Measurements from ENCODE around the gene TMEM69. TPM values are rescaled to one million over a fixed set of nuclear protein-coding genes. Genes with fewer than 3 reads are reported as not detected.

TMEM69 gene
- total and polyA plus RNA-seq, 4 donors = 8.0 to 13.0 (median 12.0) TPM

DNA sequence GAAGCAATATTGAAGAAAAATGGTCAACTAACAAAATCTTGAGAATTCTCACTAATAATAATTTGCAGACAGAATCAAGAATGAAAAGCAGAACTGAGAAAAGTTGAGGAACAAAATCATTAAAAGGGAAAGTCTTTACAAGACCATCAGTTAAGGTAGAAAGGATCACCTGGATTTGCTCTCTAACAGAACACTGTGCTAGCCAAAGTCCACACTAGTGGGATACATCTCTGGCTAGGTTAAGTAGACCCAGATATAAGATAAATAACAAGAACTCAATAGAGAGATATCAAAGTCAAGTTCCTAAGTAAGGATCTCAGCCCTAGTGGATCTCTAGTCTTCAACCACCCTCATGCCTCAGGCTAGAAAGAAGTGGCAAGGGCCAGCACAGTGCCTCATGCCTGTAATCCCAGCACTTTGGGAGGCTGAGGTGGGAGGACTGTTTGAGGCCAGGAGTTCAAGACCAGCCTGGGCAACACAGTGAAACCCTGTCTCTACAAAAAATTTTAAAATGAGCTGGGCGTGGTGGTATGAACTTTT, 42.9 kb downstream of the TMEM69 start:
- H3K36me3 ChIP-seq (ENCODE audit: control insufficient read depth in 4 of 4, insufficient read depth in 3 of 4, low read depth in 1 of 4, low read length in 3 of 4) = peaks cover 0 to 5% (median 3%) of the 10 kb centered on the region in 4 donors
- TF ChIP-seq HNF4A (conservative IDR thresholded peaks at IDR 0.05) = no peak
- TF ChIP-seq TAF1 (conservative IDR thresholded peaks at IDR 0.05) = no peak
- TF ChIP-seq YY1 (IDR thresholded peaks at IDR 0.05) = no peak
- TF ChIP-seq RXRA (IDR thresholded peaks at IDR 0.05) = no peak
- no peak for TF ChIP-seq GABPA (IDR thresholded peaks at IDR 0.05 in 1 of 2, conservative IDR thresholded peaks at IDR 0.05 in 1 of 2)
- TF ChIP-seq FOXA1 (IDR thresholded peaks at IDR 0.05) = no peak
- no peak for TF ChIP-seq RAD21 (IDR thresholded peaks at IDR 0.05)
- TF ChIP-seq FOXA2 (IDR thresholded peaks at IDR 0.05) = no peak
- TF ChIP-seq EGR1 (IDR thresholded peaks at IDR 0.05; ENCODE audit: low read depth in 2 of 2) = no peak
- TF ChIP-seq NR2F2 (IDR thresholded peaks at IDR 0.05) = no peak
- TF ChIP-seq SP1 (IDR thresholded peaks at IDR 0.05) = no peak
- TF ChIP-seq, protein P1, sequence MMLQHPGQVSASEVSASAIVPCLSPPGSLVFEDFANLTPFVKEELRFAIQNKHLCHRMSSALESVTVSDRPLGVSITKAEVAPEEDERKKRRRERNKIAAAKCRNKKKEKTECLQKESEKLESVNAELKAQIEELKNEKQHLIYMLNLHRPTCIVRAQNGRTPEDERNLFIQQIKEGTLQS (IDR thresholded peaks at IDR 0.05) = no peak
- no peak for TF ChIP-seq HNF4G (IDR thresholded peaks at IDR 0.05)
- no peak for TF ChIP-seq JUND (IDR thresholded peaks at IDR 0.05)
- no peak for TF ChIP-seq REST (IDR thresholded peaks at IDR 0.05)
- 96% methylated on average over 1 of the region's 1 CpG for WGBS

GRCh38 chr1:45739137-45739536, 51.2 kb downstream of the TMEM69 start:
- TF ChIP-seq, protein P2, sequence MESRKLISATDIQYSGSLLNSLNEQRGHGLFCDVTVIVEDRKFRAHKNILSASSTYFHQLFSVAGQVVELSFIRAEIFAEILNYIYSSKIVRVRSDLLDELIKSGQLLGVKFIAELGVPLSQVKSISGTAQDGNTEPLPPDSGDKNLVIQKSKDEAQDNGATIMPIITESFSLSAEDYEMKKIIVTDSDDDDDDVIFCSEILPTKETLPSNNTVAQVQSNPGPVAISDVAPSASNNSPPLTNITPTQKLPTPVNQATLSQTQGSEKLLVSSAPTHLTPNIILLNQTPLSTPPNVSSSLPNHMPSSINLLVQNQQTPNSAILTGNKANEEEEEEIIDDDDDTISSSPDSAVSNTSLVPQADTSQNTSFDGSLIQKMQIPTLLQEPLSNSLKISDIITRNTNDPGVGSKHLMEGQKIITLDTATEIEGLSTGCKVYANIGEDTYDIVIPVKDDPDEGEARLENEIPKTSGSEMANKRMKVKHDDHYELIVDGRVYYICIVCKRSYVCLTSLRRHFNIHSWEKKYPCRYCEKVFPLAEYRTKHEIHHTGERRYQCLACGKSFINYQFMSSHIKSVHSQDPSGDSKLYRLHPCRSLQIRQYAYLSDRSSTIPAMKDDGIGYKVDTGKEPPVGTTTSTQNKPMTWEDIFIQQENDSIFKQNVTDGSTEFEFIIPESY (IDR thresholded peaks at IDR 0.05) = no peak
- no peak for TF ChIP-seq YY1 (IDR thresholded peaks at IDR 0.05)
- TF ChIP-seq FOXA2 (IDR thresholded peaks at IDR 0.05) = no peak
- no peak for TF ChIP-seq TAF1 (conservative IDR thresholded peaks at IDR 0.05)
- TF ChIP-seq, protein P1 (IDR thresholded peaks at IDR 0.05) = no peak
- TF ChIP-seq NR2F2 (IDR thresholded peaks at IDR 0.05) = no peak
- no peak for TF ChIP-seq REST (IDR thresholded peaks at IDR 0.05)
- no peak for TF ChIP-seq FOXA1 (IDR thresholded peaks at IDR 0.05)
- TF ChIP-seq JUND (IDR thresholded peaks at IDR 0.05) = no peak
- TF ChIP-seq RAD21 (IDR thresholded peaks at IDR 0.05) = no peak
- TF ChIP-seq EGR1 (IDR thresholded peaks at IDR 0.05; ENCODE audit: low read depth in 2 of 2) = no peak
- no peak for TF ChIP-seq RXRA (IDR thresholded peaks at IDR 0.05)
- TF ChIP-seq, protein P3, sequence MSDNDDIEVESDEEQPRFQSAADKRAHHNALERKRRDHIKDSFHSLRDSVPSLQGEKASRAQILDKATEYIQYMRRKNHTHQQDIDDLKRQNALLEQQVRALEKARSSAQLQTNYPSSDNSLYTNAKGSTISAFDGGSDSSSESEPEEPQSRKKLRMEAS (IDR thresholded peaks at IDR 0.05) = no peak
- no peak for TF ChIP-seq GABPA (IDR thresholded peaks at IDR 0.05 in 1 of 2, conservative IDR thresholded peaks at IDR 0.05 in 1 of 2)
- TF ChIP-seq, protein P4, sequence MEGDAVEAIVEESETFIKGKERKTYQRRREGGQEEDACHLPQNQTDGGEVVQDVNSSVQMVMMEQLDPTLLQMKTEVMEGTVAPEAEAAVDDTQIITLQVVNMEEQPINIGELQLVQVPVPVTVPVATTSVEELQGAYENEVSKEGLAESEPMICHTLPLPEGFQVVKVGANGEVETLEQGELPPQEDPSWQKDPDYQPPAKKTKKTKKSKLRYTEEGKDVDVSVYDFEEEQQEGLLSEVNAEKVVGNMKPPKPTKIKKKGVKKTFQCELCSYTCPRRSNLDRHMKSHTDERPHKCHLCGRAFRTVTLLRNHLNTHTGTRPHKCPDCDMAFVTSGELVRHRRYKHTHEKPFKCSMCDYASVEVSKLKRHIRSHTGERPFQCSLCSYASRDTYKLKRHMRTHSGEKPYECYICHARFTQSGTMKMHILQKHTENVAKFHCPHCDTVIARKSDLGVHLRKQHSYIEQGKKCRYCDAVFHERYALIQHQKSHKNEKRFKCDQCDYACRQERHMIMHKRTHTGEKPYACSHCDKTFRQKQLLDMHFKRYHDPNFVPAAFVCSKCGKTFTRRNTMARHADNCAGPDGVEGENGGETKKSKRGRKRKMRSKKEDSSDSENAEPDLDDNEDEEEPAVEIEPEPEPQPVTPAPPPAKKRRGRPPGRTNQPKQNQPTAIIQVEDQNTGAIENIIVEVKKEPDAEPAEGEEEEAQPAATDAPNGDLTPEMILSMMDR (IDR thresholded peaks at IDR 0.05; ENCODE audit: low read depth, low read length, missing input control) = no peak
- TF ChIP-seq HNF4A (conservative IDR thresholded peaks at IDR 0.05) = no peak
- TF ChIP-seq HNF4G (IDR thresholded peaks at IDR 0.05) = no peak
- no peak for TF ChIP-seq SP1 (IDR thresholded peaks at IDR 0.05)

More for the DNA sequence above, 42.9 kb downstream of the TMEM69 start:
- Histone ChIP-seq H3K9ac (ENCODE audit: low read depth in 1 of 2, low read length in 2 of 2) (no peak overlapping the region), H3K9me3 (ENCODE audit: control insufficient read depth in 4 of 4, low read length in 3 of 4) (no peaks in the 10 kb centered on the region), H3K27ac (ENCODE audit: low read depth in 1 of 2, low read length in 2 of 2) (no peak overlapping the region), H3K4me3 (ENCODE audit: low read depth in 1 of 3, low read length in 3 of 3) (no peak overlapping the region), H3K4me1 (ENCODE audit: control insufficient read depth in 4 of 4, insufficient read depth in 4 of 4, low read length in 3 of 4) (no peaks in the 10 kb centered on the region), H3K27me3 (ENCODE audit: control insufficient read depth in 4 of 4, insufficient read depth in 4 of 4, low read length in 3 of 4) (no peaks in the 10 kb centered on the region)
- DNase-seq (ENCODE audit: low spot score) = no peak

More at GRCh38 chr1:45739137-45739536, 51.2 kb downstream of the TMEM69 start:
- DNase-seq (ENCODE audit: low spot score) = no peak
- Histone ChIP-seq H3K4me1 (ENCODE audit: control insufficient read depth in 4 of 4, insufficient read depth in 4 of 4, low read length in 3 of 4) (no peaks in the 10 kb centered on the region), H3K9ac (ENCODE audit: low read depth in 1 of 2, low read length in 2 of 2) (no peak overlapping the region), H3K9me3 (ENCODE audit: control insufficient read depth in 4 of 4, low read length in 3 of 4) (no peaks in the 10 kb centered on the region), H3K27ac (ENCODE audit: low read depth in 1 of 2, low read length in 2 of 2) (no peak overlapping the region), H3K27me3 (ENCODE audit: control insufficient read depth in 4 of 4, insufficient read depth in 4 of 4, low read length in 3 of 4) (no peaks in the 10 kb centered on the region), H3K36me3 (ENCODE audit: control insufficient read depth in 4 of 4, insufficient read depth in 3 of 4, low read depth in 1 of 4, low read length in 3 of 4) (peaks cover 0 to 15% (median 6%) of the 10 kb centered on the region in 4 donors), H3K4me3 (ENCODE audit: low read depth in 1 of 3, low read length in 3 of 3) (no peak overlapping the region)
- 97% methylated on average over 4 of the region's 4 CpGs for WGBS

Data from liver (tissue), 9 donors.